ENCODE measurements around the gene PRDM16.

PRDM16 gene

DNA sequence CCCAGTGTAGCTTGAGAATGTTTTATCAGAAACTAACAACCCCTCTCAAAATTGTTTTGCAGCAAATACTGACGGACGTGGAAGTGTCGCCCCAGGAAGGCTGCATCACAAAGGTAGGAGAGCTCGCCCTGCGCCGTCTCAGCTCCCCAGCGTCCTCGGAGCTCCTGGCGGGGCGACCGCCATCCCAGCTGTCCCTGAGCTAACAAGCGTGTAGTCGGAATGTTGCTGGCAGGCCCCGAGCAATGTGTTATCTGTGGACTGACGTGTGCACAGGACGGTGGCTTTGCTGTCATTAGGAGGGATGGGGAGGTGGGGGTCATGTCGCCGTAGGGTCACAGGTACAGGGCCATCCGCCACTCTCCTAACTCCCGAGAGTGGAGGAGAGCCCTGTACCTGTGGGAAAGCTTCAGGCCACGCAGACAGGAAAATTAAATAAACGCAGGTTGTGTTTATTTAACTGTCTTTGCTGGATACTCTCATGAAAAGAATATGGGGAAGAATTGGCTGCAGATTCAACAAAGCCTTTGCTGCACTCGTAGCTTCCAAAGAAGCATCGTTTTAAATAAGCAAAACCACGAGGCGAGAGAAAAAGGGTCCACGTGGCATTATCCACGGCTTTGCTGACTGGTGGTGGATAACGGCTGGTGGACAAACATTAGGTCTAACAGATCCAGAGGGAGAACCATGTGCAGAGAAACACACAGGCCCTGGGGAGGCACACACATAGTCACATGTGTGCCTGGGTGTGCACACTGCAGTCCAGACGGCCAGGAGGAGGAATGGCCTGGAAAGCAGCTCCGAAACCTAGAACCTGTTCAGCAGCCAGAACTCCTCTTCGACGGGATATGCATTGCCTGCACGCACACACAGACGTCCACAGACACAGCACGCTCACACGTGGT is 175.3 kb downstream of the PRDM16 start:
- Mint-ChIP-seq H3K4me1 (ENCODE audit: low read depth) (no peaks in the 10 kb centered on the region), H3K4me3 (no peak overlapping the region), H3K9me3 (no peaks in the 10 kb centered on the region), H3K27me3 (peaks cover 22% of the 10 kb centered on the region), H3K27ac (no peak overlapping the region), H3K36me3 (ENCODE audit: low read depth) (no peaks in the 10 kb centered on the region)
- intact Hi-C loops (cut with micrococcal nuclease), result no loop called here

DNA sequence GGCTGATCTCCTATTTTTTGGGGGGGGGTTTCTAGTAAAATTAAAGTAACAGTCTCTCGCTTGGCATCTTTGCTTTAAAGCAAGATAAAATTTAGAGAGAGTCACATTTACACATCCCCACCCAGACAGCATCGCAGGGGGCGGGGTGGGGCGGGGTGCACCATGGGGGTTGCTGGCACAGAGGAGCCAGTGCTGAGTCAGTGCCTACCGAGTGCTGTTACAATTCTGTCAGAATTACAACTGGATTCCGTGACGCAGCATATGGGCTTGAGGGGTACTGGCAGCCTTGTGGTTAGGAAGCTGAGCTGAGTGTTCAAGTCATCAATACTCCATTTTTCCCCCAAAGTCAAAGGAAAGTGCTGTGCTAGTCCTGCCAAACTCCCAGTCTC is 175.9 kb downstream of the PRDM16 start:
- H3K36me3 Mint-ChIP-seq (ENCODE audit: low read depth), result no peaks in the 10 kb centered on the region
- H3K27ac Mint-ChIP-seq, result no peak overlapping the region
- peaks cover 23% of the 10 kb centered on the region for H3K27me3 Mint-ChIP-seq
- intact Hi-C loops (cut with micrococcal nuclease), result no loop called here
- no peak overlapping the region for H3K4me3 Mint-ChIP-seq
- H3K9me3 Mint-ChIP-seq, result no peaks in the 10 kb centered on the region
- H3K4me1 Mint-ChIP-seq (ENCODE audit: low read depth), result no peaks in the 10 kb centered on the region

DNA sequence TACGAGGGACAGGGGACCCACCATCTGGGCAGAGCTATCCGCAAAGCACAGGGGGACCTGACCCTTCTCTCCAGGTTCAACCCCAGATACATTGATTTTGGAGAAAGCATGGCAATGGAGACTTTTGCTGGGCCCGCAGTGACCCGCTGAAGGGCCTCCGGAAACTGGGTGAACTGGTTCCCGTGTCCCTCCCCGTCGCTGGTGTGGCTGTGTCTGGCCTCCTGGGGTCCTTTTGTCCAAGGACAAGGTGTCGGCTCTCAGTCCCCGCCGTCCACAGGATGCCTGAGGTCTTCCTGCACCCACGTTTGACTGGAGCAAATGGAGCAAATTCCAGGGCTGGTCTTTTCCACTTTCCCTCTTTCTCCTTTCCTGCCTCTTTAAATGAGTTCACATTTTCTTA is 176.3 kb downstream of the PRDM16 start:
- H3K36me3 Mint-ChIP-seq (ENCODE audit: low read depth), result no peaks in the 10 kb centered on the region
- intact Hi-C loops (cut with micrococcal nuclease), result no loop called here
- H3K4me1 Mint-ChIP-seq (ENCODE audit: low read depth), result no peaks in the 10 kb centered on the region
- no peak overlapping the region for H3K4me3 Mint-ChIP-seq
- no peaks in the 10 kb centered on the region for H3K9me3 Mint-ChIP-seq
- no peak overlapping the region for H3K27ac Mint-ChIP-seq
- H3K27me3 Mint-ChIP-seq, result peaks cover 23% of the 10 kb centered on the region

DNA sequence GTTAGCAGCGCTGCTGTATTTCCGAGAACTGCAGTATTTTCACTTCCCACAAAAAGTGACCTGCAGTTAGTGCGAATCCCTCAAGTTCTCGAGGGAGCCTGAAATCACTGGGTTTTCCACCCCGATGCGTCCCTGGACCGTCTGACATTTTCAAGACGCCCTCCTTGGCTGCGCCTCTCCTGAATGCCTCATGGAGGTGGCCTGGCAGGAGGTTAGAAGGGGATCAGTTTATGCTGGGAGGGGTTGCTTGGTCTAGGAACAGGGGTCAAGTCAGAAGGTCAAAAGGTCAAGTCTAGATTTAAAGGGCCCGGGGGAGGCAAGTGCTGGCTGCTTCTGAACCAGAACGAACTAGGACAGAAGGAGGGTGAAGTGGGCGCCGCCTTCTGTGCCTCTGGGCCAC is 176.8 kb downstream of the PRDM16 start:
- no peak overlapping the region for H3K27ac Mint-ChIP-seq
- H3K4me1 Mint-ChIP-seq (ENCODE audit: low read depth), result no peaks in the 10 kb centered on the region
- no peaks in the 10 kb centered on the region for H3K36me3 Mint-ChIP-seq (ENCODE audit: low read depth)
- peaks cover 23% of the 10 kb centered on the region for H3K27me3 Mint-ChIP-seq
- intact Hi-C loops (cut with micrococcal nuclease), result no loop called here
- H3K9me3 Mint-ChIP-seq, result no peaks in the 10 kb centered on the region
- H3K4me3 Mint-ChIP-seq, result no peak overlapping the region

DNA sequence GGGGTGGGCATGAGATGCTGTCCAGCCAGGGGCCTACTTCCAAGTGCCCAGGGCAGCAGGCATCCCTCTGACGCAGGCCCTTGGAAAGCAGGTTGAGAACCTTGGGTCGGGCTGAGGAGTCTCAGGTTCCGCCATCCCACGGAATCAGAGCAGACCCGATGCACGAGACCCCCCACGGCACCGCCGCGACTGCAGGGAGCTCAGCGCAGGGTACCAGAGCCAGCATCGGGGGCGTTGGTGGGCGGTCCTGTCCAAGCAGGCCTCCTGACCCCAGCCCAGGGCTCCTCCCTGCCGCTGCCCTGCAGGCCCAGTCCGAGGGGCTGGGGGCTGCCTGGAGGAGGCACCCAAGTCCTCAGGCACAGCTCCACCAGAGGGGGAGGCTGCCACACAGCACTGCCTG is 177.2 kb downstream of the PRDM16 start:
- Mint-ChIP-seq H3K4me3 (no peak overlapping the region), H3K4me1 (ENCODE audit: low read depth) (no peaks in the 10 kb centered on the region), H3K27me3 (peaks cover 23% of the 10 kb centered on the region), H3K9me3 (no peaks in the 10 kb centered on the region), H3K36me3 (ENCODE audit: low read depth) (no peaks in the 10 kb centered on the region), H3K27ac (no peak overlapping the region)
- intact Hi-C loops (cut with micrococcal nuclease), result no loop called here

DNA sequence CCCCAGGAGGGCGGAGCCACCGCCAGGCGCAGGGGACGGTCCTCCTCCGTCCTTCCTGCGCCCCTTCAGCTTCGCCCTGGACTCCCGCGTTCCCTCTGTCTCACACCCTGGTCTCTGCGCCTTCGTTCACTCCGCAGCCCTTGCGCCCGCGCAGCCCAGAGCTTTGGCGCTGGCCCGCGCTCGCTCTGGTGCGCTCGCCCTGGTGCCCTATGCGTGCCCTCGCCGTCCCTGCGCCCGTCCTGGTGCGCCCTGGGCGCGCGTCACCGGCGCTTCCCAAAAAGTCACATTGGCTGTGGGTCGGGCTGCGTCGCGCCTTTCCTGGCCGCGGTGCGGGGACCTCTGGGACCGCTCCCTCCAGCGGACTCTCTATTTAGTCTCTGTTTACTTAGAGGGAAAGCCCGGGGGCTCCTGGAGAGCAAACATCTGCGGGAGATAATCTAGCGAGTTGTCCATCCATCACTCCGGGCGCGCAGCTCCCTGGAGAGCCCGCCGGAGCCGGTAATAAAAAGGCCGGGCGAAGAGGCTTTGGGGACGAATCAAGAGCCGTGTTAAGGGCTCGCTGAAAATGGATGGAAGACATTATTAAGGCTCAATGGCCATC is 178.6 kb downstream of the PRDM16 start:
- Mint-ChIP-seq H3K4me3 (no peak overlapping the region), H3K36me3 (ENCODE audit: low read depth) (no peaks in the 10 kb centered on the region), H3K27ac (no peak overlapping the region), H3K9me3 (no peaks in the 10 kb centered on the region), H3K27me3 (peaks cover 23% of the 10 kb centered on the region), H3K4me1 (ENCODE audit: low read depth) (no peaks in the 10 kb centered on the region)
- intact Hi-C loops (cut with micrococcal nuclease), result no loop called here

DNA sequence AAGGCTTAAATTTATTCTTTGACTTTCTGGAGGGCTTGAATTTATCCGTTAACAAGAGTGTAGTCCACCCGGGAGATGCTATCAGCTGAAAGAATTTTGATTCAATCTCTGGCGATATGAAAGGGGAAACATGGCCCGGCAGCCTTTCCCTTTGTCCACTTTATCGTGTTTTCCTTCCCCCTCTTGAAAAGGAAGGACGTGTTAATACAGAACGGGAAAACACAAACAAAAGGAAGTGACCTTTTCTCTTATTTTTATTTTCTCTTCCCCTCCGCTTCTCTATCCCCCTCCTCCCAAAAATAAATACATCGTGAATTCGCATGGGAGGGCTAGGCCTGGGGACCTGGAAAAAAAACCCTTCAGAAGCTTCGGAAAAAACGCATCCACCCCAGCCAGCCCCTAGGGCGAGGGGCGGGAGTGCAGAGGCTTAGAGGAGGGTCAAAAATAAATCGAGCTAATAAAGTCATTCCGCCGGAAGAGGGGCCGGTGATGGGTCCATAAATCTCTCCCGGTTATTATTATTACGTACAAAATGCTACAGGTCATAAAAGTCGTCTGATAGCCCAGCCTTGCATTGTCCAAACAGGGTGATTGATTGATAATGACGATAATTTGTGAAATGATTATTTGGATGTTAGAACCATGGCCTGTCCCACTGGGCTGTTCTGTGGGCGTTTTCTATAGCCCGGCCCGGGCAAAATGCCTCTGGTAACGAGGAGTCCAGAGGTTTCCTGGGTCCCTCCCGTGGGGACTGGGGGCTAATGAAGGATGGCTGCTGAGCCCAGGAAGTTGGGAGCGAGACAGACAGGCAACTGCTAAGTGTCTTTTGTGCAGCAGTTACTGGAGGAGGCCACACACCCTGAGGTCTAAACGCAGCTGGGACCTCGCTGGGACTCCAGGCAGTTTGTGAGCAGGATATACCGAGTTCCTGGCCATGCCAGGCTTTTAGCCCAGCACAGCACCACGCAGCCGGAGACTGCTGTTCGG is 179.4 kb downstream of the PRDM16 start:
- Mint-ChIP-seq H3K4me1 (ENCODE audit: low read depth) (no peaks in the 10 kb centered on the region), H3K27me3 (peaks cover 23% of the 10 kb centered on the region), H3K4me3 (no peak overlapping the region), H3K36me3 (ENCODE audit: low read depth) (no peaks in the 10 kb centered on the region), H3K9me3 (no peaks in the 10 kb centered on the region), H3K27ac (no peak overlapping the region)
- intact Hi-C loops (cut with micrococcal nuclease), result no loop called here

DNA sequence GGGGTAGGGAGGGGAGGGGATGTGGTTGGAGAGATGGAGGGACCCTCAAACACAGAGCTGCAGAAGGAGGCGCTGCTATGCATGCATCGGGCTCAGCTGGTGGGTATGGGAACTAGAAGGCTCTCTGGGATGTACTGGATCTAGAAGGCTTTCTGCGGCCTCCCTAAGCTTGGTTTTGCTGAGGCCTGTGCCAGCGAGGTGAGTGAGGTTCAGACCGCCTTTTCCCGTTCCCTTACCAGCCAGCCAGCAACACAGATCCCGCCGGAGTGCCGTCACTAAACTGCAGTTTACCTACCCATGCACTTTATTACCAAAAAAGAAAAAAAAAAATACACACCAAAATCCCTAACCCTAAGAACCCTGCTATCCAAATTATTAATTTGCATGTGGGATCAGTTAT is 180.2 kb downstream of the PRDM16 start:
- intact Hi-C loops (cut with micrococcal nuclease), result no loop called here
- Mint-ChIP-seq H3K27ac (no peak overlapping the region), H3K9me3 (no peaks in the 10 kb centered on the region), H3K36me3 (ENCODE audit: low read depth) (no peaks in the 10 kb centered on the region), H3K4me3 (no peak overlapping the region), H3K4me1 (ENCODE audit: low read depth) (no peaks in the 10 kb centered on the region), H3K27me3 (peaks cover 23% of the 10 kb centered on the region)

DNA sequence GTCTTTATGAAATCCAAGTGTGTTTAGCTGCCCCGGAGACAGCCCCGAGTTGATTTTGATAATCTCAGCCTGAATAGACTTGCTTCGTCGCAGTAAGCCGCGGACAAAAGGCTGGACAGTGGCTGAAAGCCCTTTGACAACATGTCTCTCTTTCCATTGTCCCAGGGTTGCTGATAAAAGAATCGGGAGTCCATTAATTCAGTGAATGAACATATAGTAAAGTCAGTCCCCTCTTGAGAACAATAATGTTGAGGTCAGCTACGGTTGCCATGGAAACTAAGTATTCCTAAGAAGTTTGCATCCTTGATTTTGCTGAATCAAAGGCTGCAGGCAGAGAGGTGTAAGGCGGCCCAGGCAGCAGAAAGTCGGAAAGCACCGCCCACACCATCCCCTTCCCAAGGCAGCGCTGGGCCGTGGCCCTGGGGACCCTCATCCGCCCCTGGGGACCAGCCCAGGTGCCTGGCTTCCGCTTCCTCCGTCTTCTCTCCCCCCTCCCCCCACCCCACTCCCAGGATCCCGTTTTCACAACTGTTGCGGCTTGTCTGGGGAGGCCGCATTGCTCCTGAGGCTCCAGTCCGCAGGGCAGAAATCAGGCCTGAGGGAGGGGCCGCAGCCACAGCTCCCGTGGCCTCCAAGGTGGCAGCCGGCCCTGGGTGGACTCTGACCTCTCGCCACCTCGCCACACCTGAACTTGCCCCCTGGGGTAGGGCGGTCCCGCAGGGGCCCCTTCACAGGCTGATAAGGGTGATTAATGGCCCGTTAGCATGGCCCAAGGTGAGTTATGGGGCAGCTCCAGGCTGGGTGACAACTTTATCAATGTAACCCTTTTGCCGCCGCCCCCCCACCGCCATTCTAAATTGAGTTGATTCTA is 180.9 kb downstream of the PRDM16 start:
- Mint-ChIP-seq H3K4me1 (ENCODE audit: low read depth) (no peaks in the 10 kb centered on the region), H3K27me3 (peaks cover 23% of the 10 kb centered on the region), H3K4me3 (no peak overlapping the region), H3K36me3 (ENCODE audit: low read depth) (no peaks in the 10 kb centered on the region), H3K9me3 (no peaks in the 10 kb centered on the region), H3K27ac (no peak overlapping the region)
- intact Hi-C loops (cut with micrococcal nuclease), result no loop called here

DNA sequence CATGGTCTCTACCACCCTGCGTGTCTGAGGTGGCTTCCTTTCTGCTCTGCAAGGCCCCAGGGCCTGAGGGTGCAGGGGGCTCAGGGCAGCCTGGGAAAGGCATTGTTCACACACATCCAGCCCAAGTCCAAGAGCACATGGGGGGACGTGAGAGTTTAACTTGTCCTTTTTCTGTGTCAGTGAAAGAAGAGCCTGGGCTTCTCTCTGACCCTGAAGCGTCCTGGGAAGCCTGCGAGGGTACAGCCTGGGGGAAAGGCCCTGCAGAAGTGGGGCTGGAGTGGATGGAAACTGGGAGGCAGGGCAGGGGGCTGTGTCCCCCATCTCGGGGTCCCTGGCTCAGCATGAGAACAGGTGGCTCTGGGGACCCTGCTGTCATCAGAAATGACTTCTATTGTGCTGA is 181.6 kb downstream of the PRDM16 start:
- intact Hi-C loops (cut with micrococcal nuclease), result no loop called here
- no peaks in the 10 kb centered on the region for H3K36me3 Mint-ChIP-seq (ENCODE audit: low read depth)
- H3K27me3 Mint-ChIP-seq, result peaks cover 23% of the 10 kb centered on the region
- no peak overlapping the region for H3K4me3 Mint-ChIP-seq
- no peaks in the 10 kb centered on the region for H3K9me3 Mint-ChIP-seq
- H3K4me1 Mint-ChIP-seq (ENCODE audit: low read depth), result no peaks in the 10 kb centered on the region
- H3K27ac Mint-ChIP-seq, result no peak overlapping the region

DNA sequence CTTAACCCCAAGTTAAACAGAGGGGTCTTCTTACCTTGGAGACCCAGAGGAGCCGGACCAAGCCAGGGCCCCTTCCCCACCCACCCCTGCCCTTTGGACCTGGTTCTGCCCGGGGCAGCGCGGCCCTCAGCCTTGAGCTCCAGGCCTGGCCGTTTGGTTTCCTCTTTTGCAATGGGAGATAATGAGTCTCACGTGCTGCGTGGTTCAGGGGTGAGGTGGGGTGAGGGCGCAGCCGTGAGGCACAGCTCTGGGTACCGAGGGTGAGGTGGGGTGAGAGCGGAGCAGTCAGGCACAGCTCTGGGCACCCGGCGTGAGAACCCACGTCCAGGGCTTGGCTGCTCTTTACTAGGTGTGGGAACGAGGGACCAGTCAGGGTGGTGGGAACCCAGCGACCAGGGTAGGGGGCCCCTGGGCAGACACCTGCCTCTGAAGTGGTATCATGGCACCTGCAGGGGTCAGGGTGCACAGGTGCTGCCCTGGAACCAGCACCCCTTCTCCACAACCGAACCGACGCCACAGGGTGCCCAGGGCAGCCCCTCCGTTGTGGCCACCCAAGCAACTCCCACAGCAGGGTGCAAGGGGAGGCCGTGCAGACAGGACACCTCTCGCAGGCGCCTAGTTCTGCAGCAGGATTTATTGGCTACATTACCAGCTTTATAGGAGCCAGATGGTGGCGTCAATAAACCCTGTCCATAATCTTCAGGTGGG is 182.2 kb downstream of the PRDM16 start:
- Mint-ChIP-seq H3K9me3 (no peaks in the 10 kb centered on the region), H3K27me3 (peaks cover 21% of the 10 kb centered on the region), H3K27ac (no peak overlapping the region), H3K36me3 (ENCODE audit: low read depth) (no peaks in the 10 kb centered on the region), H3K4me1 (ENCODE audit: low read depth) (no peaks in the 10 kb centered on the region), H3K4me3 (no peak overlapping the region)
- intact Hi-C loops (cut with micrococcal nuclease), result no loop called here

DNA sequence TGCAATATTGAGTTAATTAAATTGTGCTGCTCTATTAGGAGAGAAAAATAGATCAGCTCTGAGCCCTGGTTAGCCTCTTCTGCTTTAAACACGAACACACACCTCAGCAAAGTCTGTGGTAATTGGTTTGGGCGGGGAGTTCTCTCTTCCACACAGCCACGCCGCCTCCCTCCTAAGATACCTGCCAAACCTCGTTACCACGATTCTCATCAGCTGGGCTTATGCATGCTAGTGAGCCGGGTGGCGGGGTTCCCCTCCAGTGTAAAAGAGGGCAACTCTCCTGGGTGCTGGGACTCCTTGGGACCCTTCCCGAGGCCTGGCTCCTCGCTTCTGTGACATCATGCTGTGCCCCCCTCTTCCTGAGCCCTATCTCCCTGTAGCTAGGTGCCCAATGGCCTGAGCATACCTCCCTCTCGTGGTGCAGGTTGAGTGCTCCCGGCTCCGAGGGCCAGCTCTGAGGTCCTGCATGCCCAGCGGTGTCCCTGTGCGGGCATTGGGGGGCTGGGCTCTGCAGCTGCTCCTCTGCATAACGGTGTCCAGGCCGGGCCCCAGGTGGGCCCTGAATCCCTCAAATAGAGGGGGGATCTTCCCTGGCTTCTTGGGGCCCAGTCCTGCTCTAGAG is 182.9 kb downstream of the PRDM16 start:
- Mint-ChIP-seq H3K27me3 (peaks cover 20% of the 10 kb centered on the region), H3K36me3 (ENCODE audit: low read depth) (no peaks in the 10 kb centered on the region), H3K9me3 (no peaks in the 10 kb centered on the region), H3K4me1 (ENCODE audit: low read depth) (no peaks in the 10 kb centered on the region), H3K4me3 (no peak overlapping the region), H3K27ac (no peak overlapping the region)
- intact Hi-C loops (cut with micrococcal nuclease), result no loop called here

Measured in dendritic cell treated with granulocyte-macrophage colony-stimulating factor and Interleukin-4, amounts not matched to agents 40 ng/mL and 50 ng/mL, for 4 days (primary cell).